ENCODE measurements around the gene FLVCR2.

Gene FLVCR2

DNA sequence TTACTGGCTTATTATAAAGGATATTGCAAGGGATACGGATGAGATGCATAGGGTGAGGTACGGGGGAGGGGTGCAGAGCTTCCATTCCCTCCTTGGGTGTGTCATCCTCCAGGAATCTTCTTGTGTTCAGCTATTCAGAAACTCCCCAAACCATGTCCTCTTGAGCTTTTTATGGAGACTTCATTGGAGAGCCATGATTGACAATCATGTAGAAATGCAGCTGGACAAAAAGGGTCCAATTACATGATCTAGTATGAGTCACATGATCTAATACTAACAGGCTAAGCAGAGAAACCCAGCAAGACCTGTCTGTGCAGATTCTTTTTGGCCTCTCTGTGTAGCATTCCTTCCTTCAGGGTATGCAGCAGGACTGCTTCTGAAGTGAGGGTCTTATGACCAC is 23.9 kb upstream of the FLVCR2 start:
- no peak for DNase-seq (ENCODE audit: low read depth in 1 of 2, low spot score in 1 of 2)

DNA sequence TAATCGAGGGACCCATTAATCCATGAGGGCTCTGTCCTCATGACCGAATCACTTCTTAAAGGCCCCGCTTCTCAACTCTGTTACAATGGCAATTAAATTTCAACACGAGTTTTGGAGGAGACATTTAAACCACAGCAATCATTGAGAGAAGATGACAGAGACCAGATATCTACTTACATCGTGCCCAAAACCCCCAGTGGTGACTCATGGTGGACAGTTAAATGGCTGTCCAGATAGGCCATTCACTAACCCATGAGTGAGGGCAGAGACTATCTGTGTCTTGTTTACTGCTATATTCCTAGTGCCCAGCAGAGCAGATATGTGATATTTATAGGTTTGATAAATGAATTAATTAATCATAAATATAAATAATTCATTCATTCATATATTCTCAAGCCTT is 20.0 kb upstream of the FLVCR2 start:
- DNase-seq (ENCODE audit: low read depth in 1 of 2, low spot score in 1 of 2), result no peak

DNA sequence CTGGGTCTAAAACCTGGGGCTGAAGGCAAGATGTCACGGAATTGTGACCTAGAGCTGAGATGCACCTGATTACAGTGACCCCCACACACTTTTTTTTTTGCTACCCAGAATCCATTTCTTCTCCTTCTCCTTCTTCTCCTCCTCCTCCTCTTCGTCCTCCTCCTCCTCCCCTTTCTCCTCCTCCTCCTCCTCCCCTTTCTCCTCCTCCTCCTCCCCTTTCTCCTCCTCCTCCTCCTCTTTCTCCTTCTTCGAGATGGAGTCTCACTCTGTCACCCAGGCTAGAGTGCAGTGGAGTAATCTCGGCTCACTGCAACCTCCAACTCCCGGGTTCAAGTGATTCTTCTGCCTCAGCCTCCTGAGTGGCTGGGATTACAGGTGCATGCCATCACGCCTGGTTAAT is 19.4 kb upstream of the FLVCR2 start:
- DNase-seq (ENCODE audit: low read depth in 1 of 2, low spot score in 1 of 2), result no peak

DNA sequence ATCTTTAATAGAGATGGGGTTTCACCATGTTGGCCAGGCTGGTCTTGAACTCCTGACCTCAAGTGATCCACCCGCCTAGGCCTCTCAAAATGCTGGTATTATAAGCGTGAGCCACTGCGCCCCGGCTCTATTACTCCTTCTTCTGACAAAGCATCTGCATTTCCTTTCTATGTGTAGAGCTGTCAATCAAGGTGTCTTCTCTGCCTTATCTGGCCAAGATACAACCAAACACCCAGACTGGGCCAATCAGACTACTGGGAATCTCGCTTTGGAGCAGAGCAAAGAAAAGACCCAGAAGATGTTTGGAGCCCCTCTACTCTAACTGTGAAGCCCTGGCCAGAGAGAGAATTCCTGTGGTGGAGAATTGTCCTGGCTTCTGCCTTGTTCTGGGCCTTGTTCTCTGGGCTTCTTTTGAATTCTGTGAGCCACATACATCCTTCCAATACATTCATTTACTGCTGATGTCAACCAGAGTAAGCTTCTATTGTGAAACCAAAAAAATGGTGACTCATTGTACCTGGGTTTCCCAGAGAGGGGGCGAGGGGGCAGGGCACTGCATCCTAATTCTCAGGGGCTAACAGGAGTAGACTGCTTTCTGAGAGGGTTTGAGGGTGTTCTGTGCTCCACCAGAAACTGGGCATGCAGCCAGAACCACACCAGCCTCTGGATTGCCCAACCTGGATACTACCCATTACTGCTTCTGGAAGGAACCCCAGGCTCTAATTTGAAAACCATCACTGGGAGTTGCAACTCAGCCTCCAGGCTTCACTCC is 18.8 kb upstream of the FLVCR2 start:
- peak in 1 of 2 donors; percentile 46 for DNase-seq (ENCODE audit: low read depth in 1 of 2, low spot score in 1 of 2)

DNA sequence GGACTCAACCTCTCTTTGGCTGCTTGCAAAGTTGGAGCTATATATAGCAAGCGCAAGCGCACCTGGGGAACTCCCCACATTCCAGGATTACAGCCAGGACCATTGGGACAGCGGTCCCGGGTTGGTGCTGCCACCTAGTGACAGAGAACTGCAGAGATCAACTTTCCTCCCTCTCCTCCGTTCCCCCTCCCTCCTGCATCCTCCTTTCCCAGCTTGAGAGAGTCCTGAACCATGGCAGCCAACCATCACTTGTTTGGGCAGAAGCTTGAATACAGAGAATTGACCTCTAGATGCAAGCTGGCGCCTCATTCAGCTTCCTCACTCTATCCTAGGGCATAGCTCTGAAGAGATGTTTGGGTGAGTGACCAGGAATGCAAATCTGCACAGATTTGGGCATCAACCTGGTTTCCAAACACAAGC is 17.4 kb upstream of the FLVCR2 start:
- DNase-seq (ENCODE audit: low read depth in 1 of 2, low spot score in 1 of 2), result peak in 1 of 2 donors; percentile 20

DNA sequence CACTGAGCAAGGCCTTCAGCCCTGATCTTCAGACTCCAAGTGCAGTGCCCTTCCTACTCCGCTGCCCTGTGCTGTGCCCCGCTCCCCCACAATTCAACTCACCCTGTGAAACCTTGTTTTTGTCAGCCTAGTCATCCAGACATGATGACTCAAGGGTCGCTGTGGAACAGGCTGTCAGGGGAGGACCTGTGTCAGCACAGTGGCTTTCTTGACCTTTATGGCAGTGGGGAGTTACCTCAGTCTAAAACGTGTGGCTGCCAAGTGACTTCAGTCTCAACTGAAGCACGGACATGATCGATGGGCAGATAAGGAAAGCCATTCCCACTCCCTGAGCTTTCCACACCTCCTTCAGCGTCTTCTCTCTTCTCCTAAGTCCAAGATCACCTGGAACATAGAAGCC is 16.3 kb upstream of the FLVCR2 start:
- DNase-seq (ENCODE audit: low read depth in 1 of 2, low spot score in 1 of 2), result peak in 1 of 2 donors; percentile 57

DNA sequence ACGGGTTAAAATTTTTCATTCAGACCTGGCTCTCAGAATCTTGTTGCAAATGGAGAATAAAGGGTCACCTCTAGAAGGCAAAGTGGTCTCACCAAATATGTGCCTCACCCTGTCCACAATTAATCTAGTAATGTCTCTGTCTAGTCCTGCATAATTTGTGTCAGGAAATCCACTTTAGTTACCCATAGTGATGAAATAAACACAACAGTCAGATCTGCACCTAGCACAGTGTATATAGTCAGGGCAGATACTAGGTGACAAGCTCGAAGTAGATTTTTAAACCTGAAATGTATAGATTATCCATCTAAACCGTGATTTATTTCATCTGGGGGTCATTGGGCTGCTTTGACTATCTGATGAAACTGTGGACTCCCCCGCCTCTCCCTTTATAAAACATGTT is 15.9 kb upstream of the FLVCR2 start:
- no peak for DNase-seq (ENCODE audit: low read depth in 1 of 2, low spot score in 1 of 2)

DNA sequence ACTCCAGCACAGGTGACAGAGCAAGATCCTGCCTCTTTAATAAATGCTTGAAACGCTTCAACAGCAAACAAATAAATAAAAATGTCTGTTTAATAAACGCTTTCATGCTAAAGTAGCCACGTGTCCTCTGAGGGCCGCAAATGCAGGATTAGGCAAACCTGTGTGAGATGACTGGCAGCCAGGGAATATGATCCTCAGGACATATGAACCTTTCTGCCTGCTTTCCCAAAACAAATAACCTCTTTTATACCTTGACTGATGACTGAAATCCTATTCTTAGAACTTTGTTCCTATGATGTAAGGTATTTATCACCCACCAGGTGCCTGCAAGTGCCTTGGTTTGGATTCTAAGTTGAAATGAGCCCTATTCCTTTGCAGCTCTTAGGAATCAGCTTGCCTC is 14.5 kb upstream of the FLVCR2 start:
- DNase-seq (ENCODE audit: low read depth in 1 of 2, low spot score in 1 of 2), result no peak

DNA sequence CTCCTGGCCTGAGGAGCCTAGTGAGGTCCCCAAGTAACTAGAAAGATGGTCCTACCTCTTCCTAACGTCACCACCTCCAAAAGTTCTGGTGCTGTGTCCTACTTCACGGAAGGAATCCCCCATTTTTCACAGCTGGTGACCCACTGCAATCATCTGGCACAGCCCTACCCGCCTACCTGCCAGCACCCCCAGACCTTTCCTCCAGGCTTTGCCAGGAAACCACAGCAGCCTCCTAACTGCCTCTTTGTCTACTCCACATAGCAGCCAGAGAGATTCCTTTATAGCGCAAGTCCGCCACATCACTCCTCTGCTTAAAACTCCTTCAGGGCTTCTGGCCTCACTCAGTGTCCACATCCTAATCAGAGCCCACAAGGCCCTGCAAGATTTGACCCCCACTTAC is 13.4 kb upstream of the FLVCR2 start:
- DNase-seq (ENCODE audit: low read depth in 1 of 2, low spot score in 1 of 2), result no peak

DNA sequence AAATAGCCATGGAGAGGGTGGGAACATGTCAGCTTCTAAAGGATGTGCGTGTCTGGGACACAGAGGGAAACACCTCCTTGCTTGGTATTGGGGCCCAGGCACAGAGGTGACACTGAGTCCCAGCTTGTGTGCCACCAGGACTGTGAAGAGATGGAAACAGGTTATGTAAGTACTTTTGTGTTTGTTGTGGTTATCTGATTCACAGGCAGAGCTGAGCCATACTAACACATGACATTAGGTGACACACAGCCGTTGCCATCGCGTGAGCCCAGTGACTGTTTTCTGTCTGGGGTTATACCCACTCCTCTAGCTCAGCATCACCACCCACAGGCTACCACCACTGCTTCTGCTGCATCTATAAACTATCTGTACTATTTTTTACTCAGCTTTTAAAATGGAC is 12.1 kb upstream of the FLVCR2 start:
- DNase-seq (ENCODE audit: low read depth in 1 of 2, low spot score in 1 of 2), result peak; percentile 29 to 67

DNA sequence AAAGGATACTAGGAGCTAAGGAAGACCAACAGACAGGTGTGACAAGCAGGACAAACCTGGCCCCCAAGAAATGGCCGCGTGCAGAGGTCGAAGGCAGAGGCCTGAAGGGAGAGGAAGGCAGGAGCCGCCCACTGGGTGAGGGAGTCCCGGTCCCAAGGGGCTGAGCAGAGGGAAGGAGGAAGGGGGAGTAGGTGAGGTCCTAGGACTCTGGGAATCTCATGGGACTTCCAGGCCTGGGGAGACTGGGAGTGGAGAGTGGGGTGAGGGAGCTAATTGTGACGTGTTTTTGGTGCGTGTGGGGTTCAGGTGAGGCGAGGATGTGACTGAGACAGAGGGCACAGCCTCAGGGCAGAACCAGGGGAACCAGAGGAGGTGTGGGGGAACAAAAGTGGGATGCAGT is 11.7 kb upstream of the FLVCR2 start:
- no peak for DNase-seq (ENCODE audit: low read depth in 1 of 2, low spot score in 1 of 2)

DNA sequence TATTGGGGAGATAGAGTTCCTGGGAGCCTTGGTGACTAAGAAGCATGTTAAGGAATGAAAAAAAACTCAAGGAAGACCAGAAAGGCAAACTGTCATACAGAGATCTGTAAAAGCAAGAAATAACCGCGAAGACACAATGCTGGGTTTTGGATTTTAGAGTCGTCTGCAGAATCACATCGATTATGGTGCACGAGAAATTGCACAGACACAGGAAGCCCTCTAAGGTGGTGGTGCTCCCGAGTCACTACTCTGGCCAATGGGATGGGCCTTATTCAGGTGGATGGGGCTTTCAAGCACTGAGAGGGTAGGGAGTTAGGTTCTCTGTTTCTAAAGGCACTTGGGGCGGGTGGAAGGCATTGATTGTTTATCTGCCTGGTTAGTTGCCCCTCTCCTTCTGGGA is 10.3 kb upstream of the FLVCR2 start:
- no peak for DNase-seq (ENCODE audit: low read depth in 1 of 2, low spot score in 1 of 2)

DNA sequence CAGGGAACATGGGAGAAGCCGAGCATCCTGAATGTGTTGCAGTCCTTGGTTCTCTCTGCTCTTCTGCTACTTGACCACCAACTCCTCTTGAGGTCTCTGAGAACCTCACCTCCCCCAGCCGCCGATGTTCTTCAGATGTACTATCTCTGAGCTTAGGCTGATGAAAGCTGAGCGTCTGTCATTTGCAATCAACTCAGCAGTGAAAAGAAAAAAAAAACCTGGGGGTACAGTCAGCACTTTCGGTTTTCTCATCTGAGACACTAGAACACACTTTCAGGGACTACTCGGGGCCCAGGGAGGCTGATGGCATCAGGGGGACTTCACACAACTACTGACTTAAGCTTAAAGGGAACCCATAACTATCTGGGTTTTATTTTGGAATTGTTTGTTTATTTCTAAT is 9.6 kb upstream of the FLVCR2 start:
- DNase-seq (ENCODE audit: low read depth in 1 of 2, low spot score in 1 of 2), result no peak

DNA sequence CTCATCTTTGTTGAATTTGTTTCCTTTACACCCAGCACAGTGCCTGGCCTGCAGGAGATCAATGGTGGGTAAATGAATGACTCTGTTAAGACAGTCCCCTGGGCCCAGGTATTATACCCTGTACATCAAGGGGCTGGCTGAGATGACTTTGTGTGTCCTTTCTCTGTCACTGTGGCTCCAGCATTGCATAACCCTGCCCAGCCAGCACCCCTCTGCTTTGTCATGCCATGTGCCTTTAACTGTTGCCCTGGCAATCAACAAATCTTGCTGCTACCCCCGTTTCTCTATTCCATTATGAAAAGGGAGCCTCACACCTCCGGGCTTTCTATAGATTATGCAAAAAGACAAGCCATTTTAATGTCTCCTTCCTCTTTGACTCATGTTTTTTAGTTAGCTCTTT is 7.6 kb upstream of the FLVCR2 start:
- no peak for DNase-seq (ENCODE audit: low read depth in 1 of 2, low spot score in 1 of 2)

DNA sequence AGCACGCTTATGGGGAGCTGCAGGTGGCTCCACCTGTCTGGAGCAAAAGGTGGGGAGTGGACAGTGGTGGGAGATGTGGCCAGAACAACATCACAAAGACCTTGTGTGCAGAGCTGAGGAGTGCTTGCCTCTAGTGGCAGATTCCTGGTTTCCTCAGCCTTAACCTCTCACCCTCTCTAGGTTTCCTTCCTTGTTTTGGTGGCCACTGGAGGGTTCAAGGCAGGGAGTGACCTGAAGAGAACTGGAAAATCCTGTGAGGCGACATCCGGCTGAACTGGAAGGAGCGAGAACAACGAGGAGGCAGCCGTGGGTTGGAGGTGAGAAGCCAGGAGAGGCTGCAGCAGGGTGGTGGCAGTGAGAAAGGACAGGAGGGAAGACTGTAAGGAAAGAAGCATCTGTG is 6.3 kb upstream of the FLVCR2 start:
- DNase-seq (ENCODE audit: low read depth in 1 of 2, low spot score in 1 of 2), result no peak

DNA sequence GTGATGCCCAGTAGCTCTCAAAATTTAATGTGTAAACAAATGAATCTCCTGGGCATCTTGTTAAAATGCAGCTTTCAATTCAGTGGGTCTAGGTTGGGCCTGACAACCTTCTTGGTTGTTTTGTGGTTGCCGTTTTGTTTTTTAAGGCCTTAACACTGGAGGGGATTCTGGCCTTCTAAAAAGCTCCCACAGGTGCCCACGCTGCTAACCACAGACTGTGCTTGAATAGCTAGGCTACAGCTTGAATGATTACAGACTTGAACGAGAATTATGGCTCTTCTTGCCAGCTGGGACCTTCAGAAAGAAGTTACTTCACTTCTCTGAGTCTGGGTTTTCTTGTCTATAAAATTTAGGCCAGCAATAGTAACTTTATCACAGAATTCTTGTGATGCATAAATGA is 1.3 kb upstream of the FLVCR2 start:
- DNase-seq (ENCODE audit: low read depth in 1 of 2, low spot score in 1 of 2), result no peak

DNA sequence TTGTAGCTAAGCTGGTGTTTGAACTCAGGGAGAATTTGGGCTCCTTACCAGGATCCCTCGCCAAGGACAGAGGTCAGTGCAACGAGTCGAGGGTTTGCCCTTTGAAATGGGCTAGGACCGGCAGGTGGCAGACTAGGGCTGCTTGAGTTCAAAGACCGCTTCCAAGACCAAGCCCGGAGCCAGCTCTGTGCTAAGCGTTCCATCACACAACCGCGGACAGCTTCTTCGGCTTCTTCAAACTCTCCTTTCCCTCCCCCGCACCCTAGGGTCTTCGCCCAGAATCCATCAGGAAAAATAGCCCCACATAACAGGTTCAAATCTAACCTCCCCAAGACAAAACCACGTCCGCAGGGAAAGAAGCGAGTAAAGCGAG is 705 bp upstream of the FLVCR2 start:
- peak; percentile 43 to 52 for DNase-seq (ENCODE audit: low read depth in 1 of 2, low spot score in 1 of 2)

DNA sequence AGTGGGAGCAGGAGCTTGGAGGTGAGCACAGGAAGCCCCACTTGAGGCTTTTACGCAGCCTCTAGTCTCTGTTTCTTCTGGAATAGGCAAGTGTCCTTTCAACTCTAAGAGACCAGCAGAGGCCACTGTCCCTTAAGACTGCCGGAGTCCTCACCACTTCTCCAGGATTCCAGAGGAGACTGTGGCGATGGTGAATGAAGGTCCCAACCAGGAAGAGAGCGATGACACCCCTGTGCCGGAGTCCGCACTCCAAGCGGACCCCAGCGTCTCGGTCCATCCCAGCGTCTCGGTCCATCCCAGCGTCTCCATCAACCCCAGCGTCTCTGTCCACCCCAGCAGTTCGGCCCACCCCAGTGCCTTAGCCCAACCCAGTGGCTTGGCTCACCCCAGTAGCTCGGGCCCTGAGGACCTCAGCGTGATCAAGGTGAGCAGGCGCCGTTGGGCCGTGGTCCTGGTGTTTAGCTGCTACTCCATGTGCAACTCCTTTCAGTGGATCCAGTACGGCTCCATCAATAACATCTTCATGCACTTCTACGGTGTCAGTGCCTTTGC is 442 bp downstream of the FLVCR2 start:
- no peak for DNase-seq (ENCODE audit: low read depth in 1 of 2, low spot score in 1 of 2)

DNA sequence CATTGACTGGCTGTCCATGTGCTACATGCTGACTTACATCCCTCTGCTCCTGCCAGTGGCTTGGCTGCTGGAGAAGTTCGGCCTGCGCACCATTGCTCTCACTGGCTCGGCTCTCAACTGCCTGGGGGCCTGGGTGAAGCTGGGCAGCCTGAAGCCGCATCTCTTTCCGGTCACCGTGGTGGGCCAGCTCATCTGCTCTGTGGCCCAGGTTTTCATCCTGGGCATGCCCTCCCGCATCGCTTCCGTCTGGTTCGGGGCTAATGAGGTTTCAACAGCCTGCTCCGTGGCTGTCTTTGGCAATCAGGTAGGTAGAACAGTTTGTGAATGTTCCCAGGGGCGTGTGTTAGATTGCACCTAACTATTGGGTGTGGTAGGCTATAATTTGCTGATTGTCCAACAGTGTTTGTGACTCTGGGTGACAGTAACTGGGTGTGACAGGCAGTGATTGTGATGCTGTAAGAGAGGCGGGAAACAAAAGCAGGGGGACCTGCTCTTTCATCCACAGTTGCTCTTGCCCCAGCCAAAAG is 981 bp downstream of the FLVCR2 start:
- DNase-seq (ENCODE audit: low read depth in 1 of 2, low spot score in 1 of 2), result no peak

DNA sequence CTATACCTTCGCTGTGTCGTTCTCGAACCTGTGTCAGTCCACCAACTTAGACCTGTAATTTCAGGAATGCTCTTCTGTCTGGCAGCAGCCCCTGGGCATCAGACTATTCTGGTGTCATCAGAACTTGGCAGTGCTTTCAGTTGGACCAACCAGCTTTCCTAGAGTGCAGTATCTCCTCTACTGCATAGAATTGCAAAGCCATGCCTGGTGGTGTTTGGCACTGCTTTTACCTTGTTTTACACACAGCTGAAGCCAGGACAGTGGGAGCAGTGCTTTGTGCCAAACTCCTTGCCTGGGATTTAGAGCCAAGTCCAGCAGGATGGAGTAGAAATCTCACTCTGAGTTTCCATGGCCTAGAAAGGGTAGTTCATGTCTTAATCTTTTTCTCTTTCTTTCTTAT is 1.5 kb downstream of the FLVCR2 start:
- no peak for DNase-seq (ENCODE audit: low read depth in 1 of 2, low spot score in 1 of 2)

DNA sequence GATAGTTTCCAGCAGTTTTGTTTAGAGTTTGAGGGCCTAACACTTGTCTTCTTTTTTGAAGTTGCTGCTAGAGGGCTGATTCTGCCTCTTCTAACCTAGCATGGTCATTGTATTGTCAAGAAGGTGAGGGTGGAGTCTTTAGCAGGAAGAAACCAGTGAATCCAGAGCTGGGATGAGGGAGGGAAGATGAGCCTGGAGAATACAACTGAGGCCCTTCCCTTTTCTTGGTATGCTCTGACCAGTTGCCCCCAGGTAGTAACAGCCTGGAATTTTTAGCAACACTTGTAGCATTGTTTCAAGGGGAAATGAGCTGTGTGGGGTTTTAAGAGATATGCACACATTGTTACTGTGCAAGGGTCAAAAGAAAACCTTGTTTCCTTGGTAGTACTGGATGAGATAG is 9.0 kb downstream of the FLVCR2 start:
- DNase-seq (ENCODE audit: low read depth in 1 of 2, low spot score in 1 of 2), result no peak

DNA sequence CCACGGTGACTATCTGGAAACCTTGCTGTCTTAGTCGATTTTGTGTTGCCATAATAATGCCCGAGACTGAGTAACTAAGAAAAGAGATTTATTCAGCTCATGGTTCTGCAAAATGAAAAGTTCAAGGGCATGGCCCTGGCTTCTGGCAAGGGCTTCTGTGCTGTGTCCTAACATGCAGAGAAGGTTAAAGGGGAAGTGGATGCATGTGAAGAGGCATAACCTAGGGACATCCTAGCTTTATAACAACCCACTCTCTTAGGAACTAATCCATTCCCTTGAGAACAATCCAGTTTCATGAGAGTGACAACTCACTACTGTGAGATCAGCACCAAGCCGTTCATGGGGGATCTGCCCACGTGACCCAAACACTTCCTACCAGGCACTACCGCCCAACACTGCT is 11.5 kb downstream of the FLVCR2 start:
- no peak for DNase-seq (ENCODE audit: low read depth in 1 of 2, low spot score in 1 of 2)

DNA sequence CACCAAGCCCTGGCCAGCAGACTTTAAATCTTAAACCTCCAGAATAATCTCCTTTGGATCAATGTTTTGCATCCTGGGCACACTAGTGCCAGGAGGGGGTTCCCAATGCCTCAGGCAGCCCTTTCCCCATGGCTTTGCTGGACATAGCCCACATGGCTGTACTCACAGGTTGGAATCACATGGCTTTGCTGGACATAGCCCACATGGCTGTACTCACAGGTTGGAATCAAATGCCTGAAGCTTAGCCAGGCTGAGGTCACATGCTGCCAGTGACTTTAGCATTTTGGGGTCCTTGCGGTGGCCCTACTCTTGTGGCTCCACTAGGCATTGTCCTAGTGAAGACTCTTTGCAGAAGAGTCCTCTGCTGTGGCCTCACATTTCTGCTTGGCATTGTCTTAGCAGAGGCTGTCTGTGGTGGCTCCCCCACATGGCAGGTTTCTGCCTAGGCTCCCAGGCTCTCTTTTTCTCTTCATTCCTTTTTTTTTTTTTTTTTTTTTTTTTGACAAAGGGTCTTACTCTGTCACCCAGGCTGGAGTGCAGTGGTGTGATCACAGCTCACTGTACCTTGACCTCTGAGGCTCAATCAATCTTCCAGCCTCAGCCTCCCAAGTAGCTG is 13.0 kb downstream of the FLVCR2 start:
- DNase-seq (ENCODE audit: low read depth in 1 of 2, low spot score in 1 of 2), result no peak
